Activated B cell treated with CpG ODN at 0.5 μM for 24 hours (primary cell): ENCODE results near the gene GNLY. TPM values are rescaled to one million over a fixed set of nuclear protein-coding genes. Genes with fewer than 3 reads are reported as not detected.

Source experiments
- ATAC-seq: fragments of 200-7000 bp; cut with Tn5 transposase; one replicate; pipeline ENCODE4 v1.10.0; 2021; ENCODE audit warnings: low read depth, mild to moderate bottlenecking, moderate library complexity
- CTCF ChIA-PET: fragments of 350-600 bp; sonication (Branson Sonifier 250); formaldehyde crosslinking; loops from one replicate; lab custom pipeline; 2021; ENCODE audit warnings: antibody characterized with exemption; lab: Charles Lee
- POLR2A ChIA-PET: fragments of 350-600 bp; sonication (Branson Sonifier 250); formaldehyde crosslinking; loops from one replicate; lab custom pipeline; 2021; ENCODE audit warnings: antibody characterized with exemption; lab: Charles Lee
- DNase-seq: peaks from one replicate; pipeline ENCODE4 v3.0.0; 2022
- H3K27ac Mint-ChIP-seq: one replicate; pipeline ENCODE4 v1.8.0; 2020; ENCODE audit warnings: mixed read lengths
- H3K27me3 Mint-ChIP-seq: one replicate; pipeline ENCODE4 v1.8.0; 2021; ENCODE audit warnings: mixed read lengths
- H3K36me3 Mint-ChIP-seq: one replicate; pipeline ENCODE4 v1.8.0; 2021; ENCODE audit warnings: low read depth, mixed read lengths
- H3K4me1 Mint-ChIP-seq: one replicate; pipeline ENCODE4 v1.8.0; 2021; ENCODE audit warnings: mixed read lengths
- H3K4me3 Mint-ChIP-seq: one replicate; pipeline ENCODE4 v1.8.0; 2020; ENCODE audit warnings: mild to moderate bottlenecking, mixed read lengths
- H3K9me3 Mint-ChIP-seq: one replicate; pipeline ENCODE4 v1.8.0; 2020; ENCODE audit warnings: mixed read lengths
- intact Hi-C: fragments of 100-400 bp; cut with micrococcal nuclease; formaldehyde crosslinking; loops from one replicate; pipeline ENCODE4 v1.15.1; 2024
- total RNA-seq: library from RNA; stranded (reverse); gene quantifications from 2 replicates; pipeline ENCODE4 v1.2.3, GENCODE V29; 2022
- TF ChIP-seq, protein P1 (sequence below): fragments of 200-600 bp; IDR thresholded peaks from one replicate; pipeline ENCODE4 v1.8.0; 2022; ENCODE audit warnings: antibody characterized with exemption, mild to moderate bottlenecking

Gene GNLY
- total RNA-seq, 1 donor from 2014 or later = 1.8 TPM

DNA sequence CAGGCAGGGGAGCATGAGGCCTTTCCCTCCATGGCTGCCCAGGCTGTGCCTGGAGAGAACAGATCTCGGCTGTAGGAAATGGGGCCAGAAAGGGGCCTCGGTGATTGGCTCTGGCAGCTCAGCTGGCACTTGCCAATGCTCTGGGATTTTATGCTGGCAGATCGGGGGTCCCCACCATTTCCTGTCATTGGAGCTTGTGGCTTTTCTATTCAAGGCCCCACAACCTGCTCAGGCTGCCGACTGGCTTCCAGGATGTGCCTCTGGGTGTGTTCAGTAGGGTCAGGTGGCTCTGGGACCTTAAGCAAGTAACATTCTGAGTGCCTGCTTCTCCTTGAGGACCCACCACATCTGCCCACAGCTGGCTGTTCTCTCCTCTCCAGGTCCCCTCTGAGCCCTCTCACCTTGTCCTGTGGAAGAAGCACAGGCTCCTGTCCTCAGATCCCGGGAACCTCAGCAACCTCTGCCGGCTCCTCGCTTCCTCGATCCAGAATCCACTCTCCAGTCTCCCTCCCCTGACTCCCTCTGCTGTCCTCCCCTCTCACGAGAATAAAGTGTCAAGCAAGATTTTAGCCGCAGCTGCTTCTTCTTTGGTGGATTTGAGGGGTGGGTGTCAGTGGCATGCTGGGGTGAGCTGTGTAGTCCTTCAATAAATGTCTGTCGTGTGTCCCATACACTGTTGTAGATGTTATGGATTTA lies 4.2 kb downstream of the GNLY start:
- intact Hi-C loops = no loop called here
- CTCF ChIA-PET = interaction anchor here (1.0 to 1.2 kb wide), 2 partner anchors 13 to 25 kb away, joined by 3 read pairs; no protein-coding TSS in a partner anchor
- TF ChIP-seq, protein P1, sequence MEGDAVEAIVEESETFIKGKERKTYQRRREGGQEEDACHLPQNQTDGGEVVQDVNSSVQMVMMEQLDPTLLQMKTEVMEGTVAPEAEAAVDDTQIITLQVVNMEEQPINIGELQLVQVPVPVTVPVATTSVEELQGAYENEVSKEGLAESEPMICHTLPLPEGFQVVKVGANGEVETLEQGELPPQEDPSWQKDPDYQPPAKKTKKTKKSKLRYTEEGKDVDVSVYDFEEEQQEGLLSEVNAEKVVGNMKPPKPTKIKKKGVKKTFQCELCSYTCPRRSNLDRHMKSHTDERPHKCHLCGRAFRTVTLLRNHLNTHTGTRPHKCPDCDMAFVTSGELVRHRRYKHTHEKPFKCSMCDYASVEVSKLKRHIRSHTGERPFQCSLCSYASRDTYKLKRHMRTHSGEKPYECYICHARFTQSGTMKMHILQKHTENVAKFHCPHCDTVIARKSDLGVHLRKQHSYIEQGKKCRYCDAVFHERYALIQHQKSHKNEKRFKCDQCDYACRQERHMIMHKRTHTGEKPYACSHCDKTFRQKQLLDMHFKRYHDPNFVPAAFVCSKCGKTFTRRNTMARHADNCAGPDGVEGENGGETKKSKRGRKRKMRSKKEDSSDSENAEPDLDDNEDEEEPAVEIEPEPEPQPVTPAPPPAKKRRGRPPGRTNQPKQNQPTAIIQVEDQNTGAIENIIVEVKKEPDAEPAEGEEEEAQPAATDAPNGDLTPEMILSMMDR = no peak
- Mint-ChIP-seq H3K4me1 (peaks cover 9% of the 10 kb centered on the region), H3K36me3 (no peaks in the 10 kb centered on the region), H3K9me3 (no peaks in the 10 kb centered on the region), H3K27ac (no peak overlapping the region), H3K4me3 (no peak overlapping the region), H3K27me3 (no peaks in the 10 kb centered on the region)
- DNase-seq (no peak), ATAC-seq (no peak)
- POLR2A ChIA-PET = interaction anchor here (0.6 kb wide), 1 partner anchor 374 kb away, joined by 5 read pairs; no protein-coding TSS in a partner anchor

- ChIA-PET CTCF (interaction anchor here (1.2 to 1.8 kb wide), 2 partner anchors 19 to 24 kb away, joined by 3 to 8 read pairs; no protein-coding TSS in a partner anchor), POLR2A (no interaction called here)
- H3K4me3 Mint-ChIP-seq = no peak overlapping the region
- TF ChIP-seq, protein P1 = no peak
- intact Hi-C loops = no loop called here
- H3K36me3 Mint-ChIP-seq = no peaks in the 10 kb centered on the region
- no peaks in the 10 kb centered on the region for H3K9me3 Mint-ChIP-seq
- DNase-seq (no peak), ATAC-seq (no peak)
- H3K27ac Mint-ChIP-seq = no peak overlapping the region
- no peaks in the 10 kb centered on the region for H3K27me3 Mint-ChIP-seq
- peaks cover 11% of the 10 kb centered on the region for H3K4me1 Mint-ChIP-seq
Observed at GRCh38 chr2:85698880-85699254, 4.7 kb downstream of the GNLY start.

- ATAC-seq (no peak), DNase-seq (no peak)
- Mint-ChIP-seq H3K27me3 (no peaks in the 10 kb centered on the region), H3K9me3 (no peaks in the 10 kb centered on the region), H3K36me3 (no peaks in the 10 kb centered on the region), H3K27ac (no peak overlapping the region), H3K4me3 (no peak overlapping the region), H3K4me1 (peaks cover 16% of the 10 kb centered on the region)
- POLR2A ChIA-PET = no interaction called here
- CTCF ChIA-PET = interaction anchor here (1.8 kb wide), 1 partner anchor 20 kb away, joined by 8 read pairs; no protein-coding TSS in a partner anchor
- TF ChIP-seq, protein P1 = no peak
- intact Hi-C loops = no loop called here
Observed at GRCh38 chr2:85699325-85699724, 5.2 kb downstream of the GNLY start.

DNA sequence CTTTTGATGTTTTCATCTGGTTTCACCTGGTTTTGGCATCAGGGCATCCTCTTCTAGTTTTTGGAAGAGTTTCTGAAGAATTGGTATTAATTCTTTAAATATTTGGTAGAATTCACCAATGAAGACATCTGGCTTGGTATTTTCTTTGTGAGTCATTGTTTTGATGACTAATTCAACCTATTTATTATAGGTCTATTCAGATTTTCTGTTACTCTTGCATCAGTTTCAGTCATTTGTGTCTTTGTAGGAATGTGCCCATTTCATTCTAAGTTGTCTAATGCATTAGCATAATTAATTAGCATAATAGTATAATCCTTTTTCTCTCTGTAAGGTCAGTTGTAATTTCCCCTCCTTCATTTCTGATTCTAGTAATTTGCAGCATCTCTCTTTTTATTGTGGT lies 8.0 kb downstream of the GNLY start:
- intact Hi-C loops = no loop called here
- Mint-ChIP-seq H3K4me3 (no peak overlapping the region), H3K27me3 (no peaks in the 10 kb centered on the region)

DNA sequence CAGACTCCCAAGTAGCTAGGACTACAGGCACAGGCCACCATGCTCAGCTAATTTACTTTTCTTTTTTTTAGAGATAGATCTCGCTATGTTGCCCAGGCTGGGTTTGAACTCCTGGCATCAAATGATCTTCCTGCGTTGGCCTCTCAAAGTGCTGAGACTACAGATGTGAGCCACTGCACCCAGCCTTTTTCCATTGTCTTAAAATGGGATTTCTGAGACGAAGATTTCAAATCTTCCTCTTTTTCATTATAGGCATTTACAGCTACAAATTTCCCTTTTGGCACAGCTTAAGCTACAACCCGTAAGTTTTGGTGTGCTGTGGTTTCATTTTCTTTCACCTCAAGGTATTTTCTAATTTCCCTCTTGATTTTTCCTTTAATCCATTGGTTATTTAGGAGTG lies 8.6 kb downstream of the GNLY start:
- ATAC-seq (no peak), DNase-seq (no peak)
- no peaks in the 10 kb centered on the region for H3K36me3 Mint-ChIP-seq
- H3K27ac Mint-ChIP-seq = no peak overlapping the region
- TF ChIP-seq, protein P1 = no peak
- CTCF ChIA-PET = interaction anchor here (2.4 kb wide), 1 partner anchor 20 kb away, joined by 7 read pairs; no protein-coding TSS in a partner anchor
- H3K4me3 Mint-ChIP-seq = no peak overlapping the region
- peaks cover 46% of the 10 kb centered on the region for H3K4me1 Mint-ChIP-seq
- H3K9me3 Mint-ChIP-seq = no peaks in the 10 kb centered on the region
- POLR2A ChIA-PET = interaction anchor here (0.6 kb wide), 1 partner anchor 115 kb away, joined by 3 read pairs; no protein-coding TSS in a partner anchor
- intact Hi-C loops = no loop called here
- no peaks in the 10 kb centered on the region for H3K27me3 Mint-ChIP-seq

More for the DNA sequence above, 8.0 kb downstream of the GNLY start:
- no peak overlapping the region for H3K27ac Mint-ChIP-seq
- H3K9me3 Mint-ChIP-seq = no peaks in the 10 kb centered on the region
- ATAC-seq = no peak
- ChIA-PET POLR2A (no interaction called here), CTCF (no interaction called here)
- TF ChIP-seq, protein P1 = no peak
- H3K36me3 Mint-ChIP-seq = no peaks in the 10 kb centered on the region
- peaks cover 43% of the 10 kb centered on the region for H3K4me1 Mint-ChIP-seq
- no peak for DNase-seq
